Measurements from ENCODE around the gene NYNRIN.

Gene NYNRIN

DNA sequence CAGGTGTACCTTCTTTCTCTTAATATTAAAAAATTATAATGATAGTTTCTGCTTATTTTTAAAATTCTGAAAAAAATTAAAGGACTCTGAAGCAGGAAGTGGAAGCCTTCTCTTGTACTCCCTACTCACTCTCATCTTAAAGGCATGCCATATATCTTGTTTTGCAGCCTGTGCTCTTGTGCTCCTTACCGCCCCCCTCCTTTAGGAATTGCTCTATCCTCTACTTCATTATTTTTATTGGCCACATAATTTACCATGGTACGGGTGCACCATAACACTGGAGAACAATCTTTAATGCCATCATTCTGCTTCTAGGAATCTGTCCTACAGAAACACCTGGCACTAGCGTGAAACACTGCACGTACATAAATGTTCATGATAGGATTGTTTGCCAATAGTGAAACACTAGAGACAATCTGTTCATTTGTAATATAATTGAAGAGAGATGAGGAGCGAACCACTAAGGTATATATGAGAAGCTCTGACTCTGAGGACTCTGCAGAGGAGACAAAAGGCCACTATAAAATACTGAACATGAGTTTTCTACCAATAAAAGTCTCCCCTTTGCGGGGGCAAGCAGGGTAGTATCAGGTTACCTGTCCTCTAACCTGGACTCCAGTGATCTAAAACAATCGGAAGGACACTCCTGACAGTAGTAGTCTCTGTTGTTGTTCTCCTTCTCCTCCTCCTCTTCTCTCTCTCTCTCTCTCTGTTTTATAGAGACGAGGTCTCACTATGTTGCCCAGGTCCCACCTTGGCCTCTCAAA is 6.3 kb upstream of the NYNRIN start:
- peak; percentile 77 for DNase-seq (ENCODE audit: low spot score)

DNA sequence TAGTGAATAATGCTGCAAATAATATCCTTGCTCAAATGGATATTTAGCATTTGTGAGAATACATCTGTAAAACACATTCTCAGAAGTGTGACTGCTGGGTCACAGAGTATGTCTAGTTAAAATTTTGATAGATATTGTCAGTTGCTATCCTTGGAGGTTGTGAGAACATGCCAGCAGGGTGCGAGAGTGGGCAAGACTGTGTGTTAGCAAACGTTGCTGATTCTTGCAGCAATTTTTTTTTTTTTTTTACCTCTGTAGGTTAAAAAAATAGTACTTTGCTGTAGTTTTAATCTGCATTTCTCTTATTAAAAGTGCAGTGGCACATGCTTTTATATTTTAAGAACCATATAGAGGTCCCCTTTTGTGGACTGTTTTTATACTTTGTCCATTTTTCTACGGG is 4.5 kb upstream of the NYNRIN start:
- no peak for DNase-seq (ENCODE audit: low spot score)

- no peak for DNase-seq (ENCODE audit: low spot score)
Measured at GRCh38 chr14:24395609-24396582, 2.9 kb upstream of the NYNRIN start.

GRCh38 chr14:24397639-24398292 is 1.0 kb upstream of the NYNRIN start:
- no peak for DNase-seq (ENCODE audit: low spot score)

DNA sequence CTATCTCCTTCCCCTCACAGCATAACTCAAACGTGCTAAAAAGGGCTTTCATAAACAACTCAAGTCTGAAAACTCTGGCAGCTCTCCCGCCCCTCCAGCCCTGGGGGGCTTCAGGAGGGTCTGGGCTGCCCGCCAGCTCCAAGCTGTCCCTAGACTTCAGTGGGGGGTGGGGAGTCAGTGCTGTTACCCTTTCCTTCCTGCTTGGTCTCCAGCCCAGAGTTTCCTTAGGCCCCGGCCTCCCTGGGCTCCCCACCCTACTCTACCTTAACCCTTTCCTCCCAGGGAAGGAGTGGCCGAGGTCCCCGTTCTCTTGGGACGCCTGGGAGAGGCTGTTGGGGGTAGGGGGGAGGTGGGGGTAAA is 530 bp upstream of the NYNRIN start:
- DNase-seq (ENCODE audit: low spot score) = no peak

DNA sequence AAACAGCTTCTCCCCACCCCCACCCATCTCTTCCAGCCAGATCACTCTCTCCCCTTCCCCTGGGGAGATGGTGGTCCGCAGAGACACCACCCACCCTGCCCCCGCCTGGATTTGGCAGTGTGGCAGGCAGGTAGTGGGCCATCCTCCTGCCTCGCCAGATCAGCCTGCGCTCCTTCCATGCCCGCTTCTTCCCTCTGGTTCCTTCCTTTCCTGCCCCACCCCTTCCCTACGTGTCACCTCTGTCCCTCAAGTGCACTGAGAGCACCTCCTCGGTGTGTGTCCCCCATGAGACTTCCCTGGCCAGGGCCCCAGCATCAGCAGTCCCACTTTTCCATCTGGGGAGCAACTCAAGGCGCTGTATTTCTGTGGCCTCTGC is 632 bp downstream of the NYNRIN start:
- no peak for DNase-seq (ENCODE audit: low spot score)

DNA sequence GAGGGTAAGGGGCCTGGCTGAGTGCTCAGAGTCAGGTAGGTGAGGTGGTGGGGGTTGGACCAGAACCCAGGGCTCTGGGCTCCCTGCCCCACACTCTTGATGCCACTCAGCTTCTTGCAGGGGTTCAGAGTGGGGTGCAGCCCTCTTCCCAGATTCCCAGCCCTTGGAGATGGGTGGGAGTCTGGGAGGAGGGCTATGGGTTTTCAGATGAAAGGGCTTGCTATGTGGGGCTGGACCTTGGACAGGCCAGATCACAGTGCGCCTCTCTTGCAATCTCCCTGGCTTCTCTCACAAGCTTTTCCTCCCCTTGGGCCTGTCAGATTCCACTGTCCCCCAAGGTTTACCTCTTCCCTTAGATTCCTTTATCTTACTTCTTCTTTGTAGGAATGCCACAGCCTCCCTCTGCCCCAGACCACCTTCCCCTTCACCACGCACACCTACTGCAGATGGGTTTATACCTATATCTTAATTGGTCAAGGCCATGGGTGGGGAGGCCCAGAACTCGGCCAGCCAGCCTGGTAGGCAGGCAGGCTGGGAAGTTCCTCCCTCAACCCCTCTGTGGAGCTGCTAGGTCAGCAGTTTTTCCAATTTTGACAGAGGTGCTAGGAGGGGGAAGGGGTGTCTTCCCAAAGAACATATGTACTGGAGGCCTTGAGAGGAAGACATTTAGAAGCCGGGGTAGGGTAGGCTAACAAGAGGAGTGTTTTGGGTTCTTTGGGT is 1.4 kb downstream of the NYNRIN start:
- DNase-seq (ENCODE audit: low spot score) = no peak

DNA sequence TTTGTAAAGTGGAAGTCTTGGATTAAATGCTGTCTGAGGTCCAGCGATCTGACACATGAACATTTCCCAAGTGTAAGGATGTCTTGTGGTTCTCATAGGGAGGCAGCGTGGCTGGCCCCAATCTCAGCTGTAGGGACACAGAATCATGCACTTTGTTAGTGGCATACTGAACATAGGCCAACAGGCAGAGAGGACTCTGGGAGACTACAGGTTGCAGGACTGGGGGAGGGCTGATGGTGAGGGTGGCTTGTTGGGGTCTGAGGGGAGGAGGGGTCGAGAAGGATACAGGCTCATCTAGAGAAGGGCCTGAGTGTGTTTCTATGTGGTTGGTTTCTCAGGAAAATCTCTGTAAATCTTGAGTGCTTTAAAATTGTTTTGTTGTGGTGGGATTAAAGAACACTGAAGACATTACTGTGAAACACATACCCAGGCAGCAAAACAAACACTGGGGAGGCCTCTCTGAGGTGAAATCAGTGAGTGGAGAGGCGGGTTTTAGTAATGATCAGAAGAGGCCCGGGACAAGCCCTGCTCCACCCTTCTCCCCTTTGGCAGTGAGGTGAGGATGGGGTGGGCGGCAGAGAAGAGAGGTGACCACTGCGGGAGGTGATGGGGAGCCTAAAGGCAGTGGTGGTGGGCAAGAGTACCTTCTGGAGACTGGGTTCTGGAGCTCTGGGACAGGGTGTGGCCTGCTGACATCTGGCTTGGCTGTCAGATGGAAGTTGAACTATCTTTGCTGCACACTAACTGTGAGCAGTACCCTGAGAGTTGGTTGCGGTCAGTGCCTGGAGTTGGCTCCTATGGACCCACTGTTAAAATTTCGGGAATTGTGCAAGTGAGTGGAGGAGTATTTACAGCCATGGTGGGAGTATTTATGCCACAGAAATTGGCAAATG is 3.3 kb downstream of the NYNRIN start:
- DNase-seq (ENCODE audit: low spot score) = no peak

- no peak for DNase-seq (ENCODE audit: low spot score)
Measured at GRCh38 chr14:24403294-24403998, 4.6 kb downstream of the NYNRIN start.

DNA sequence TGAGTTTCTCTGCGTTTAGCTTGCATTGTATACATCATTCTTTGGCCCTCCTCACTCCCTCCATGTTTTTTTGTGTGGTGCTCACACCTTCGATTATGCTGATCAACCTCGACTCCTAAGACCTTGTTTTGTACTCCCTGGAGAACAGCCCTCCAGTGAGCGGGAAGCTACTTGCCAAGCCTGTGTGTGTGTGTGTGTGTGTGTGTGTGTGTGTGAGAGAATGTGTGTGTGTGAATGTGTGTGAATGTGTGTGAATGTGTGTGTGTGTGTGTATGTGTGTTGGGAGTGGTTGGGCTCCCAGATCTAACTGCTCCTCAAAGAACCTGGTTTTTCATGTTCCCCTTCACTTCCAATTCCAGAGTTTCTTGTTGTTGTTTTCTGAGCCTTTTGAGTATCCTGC is 6.0 kb downstream of the NYNRIN start:
- no peak for DNase-seq (ENCODE audit: low spot score)

DNA sequence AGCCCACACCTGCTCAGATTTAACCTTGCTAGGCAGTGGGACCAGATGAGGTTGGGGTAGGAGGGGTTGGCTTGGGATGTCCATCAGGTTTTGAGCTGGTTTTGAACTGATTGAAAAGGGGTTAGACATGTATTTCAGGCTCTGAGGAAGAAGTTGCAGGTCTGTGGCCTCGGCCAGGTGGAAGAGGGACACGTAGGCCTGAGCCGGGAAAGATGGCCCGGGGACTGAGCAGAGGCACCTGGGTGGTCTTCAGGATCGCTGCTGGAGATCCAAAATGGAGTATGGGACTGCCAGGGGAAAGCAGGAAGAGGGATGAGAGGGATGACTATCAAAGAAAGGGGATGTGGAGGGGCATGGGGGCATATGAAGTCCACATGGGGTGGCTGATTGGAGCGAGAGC is 7.6 kb downstream of the NYNRIN start:
- no peak for DNase-seq (ENCODE audit: low spot score)

GRCh38 chr14:24407608-24408325 is 9.0 kb downstream of the NYNRIN start:
- no peak for DNase-seq (ENCODE audit: low spot score)

- no peak for DNase-seq (ENCODE audit: low spot score)
Measured at GRCh38 chr14:24408764-24409163, 10.0 kb downstream of the NYNRIN start.

DNA sequence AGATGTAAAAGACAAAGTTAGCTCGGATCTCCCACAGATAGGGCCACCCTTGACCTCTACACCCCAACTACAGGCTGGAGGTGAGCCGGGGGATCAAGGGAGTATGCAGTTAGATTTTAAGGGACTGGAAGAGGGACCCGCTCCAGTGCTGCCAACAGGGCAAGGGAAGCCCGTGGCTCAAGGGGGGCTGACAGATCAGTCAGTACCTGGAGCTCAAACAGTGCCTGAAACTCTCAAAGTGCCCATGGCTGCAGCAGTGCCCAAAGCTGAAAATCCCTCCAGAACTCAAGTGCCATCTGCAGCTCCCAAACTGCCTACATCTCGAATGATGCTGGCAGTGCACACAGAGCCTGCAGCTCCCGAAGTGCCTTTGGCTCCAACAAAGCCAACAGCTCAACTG is 10.4 kb downstream of the NYNRIN start:
- no peak for DNase-seq (ENCODE audit: low spot score)

GRCh38 chr14:24409956-24410355 is 11.2 kb downstream of the NYNRIN start:
- no peak for DNase-seq (ENCODE audit: low spot score)

DNA sequence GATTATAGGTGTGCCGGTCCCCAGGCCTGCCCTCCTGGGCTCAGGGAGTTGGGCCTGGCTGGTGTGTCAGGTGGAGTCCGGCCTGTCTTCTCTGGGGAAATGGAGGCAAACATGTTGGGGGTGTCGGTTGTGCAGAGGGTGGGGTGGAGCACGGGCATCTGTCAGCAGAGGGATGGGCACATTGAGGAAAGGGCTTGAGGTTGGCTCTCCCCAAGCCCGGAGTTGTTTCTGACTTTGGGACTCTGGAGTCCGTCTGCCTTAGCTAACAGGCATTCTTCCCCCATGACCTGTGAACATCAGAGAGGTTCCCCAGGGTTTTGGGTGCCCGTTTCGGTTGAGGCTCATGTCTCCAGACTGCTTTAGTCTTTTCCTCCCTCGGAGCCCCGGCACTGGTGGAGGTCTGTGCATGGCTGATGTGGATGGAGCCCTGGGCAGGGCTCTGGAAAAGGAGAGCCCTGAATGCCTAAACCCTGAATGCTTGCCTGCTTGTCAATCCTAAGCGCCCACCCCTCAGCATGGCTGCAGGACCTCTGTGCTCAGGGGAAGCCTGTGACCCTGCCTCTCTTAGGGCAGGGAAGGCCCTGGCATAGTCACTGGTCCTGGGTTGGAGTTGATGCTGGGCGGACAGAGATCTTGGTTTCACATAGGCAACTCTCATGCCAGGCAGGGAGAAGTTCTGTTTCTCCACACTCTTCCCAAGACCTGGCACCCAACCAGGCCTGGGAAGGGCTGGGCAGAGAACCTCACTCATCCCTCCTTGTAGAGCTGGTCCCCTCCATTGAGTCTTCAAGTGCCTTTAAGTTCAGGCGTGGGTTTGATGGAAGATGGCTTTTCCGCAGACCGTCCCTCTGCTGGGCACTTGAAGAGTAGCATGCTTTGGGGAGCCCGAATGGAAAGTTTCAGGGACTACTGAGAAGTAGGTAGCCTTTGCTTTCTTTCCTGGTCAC is 12.9 kb downstream of the NYNRIN start:
- peak; percentile 36 for DNase-seq (ENCODE audit: low spot score)

GRCh38 chr14:24414077-24414476 is 15.3 kb downstream of the NYNRIN start:
- no peak for DNase-seq (ENCODE audit: low spot score)

- no peak for DNase-seq (ENCODE audit: low spot score)
Measured at GRCh38 chr14:24414732-24415420, 16.1 kb downstream of the NYNRIN start.
